NCI-H1694 (cell line): ENCODE results near the gene LRIG1.

ENCODE experiments used
- DNase-seq: peaks from one replicate; lab custom pipeline; 2025; lab: John Stamatoyannopoulos, UW

The LRIG1 gene

GRCh38 chr3:66443118-66443803 is 57.6 kb downstream of the LRIG1 start:
- no peak for DNase-seq

- DNase-seq = no peak
Measured at GRCh38 chr3:66442254-66443117, 58.3 kb downstream of the LRIG1 start.

- DNase-seq = no peak
Measured at GRCh38 chr3:66441692-66442091, 59.1 kb downstream of the LRIG1 start.

DNA sequence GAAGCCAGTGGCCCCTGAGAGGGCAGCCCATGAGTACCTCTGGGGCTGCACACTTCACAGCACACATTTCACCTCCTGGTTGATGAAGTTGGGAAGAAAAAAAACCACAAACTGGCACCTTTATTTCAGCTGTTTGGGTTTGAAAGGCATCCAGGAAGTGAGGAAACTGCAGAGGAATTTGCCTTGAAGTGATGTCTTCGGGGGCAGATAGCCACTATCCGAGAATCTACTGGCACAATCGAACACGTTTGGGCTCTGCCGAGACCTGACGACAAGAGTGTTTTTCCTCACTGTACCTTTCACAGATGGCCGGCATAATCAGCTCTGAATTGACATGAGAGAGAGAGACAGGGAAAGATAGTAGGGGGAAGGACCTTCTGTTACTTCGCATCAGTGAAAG is 59.7 kb downstream of the LRIG1 start:
- no peak for DNase-seq

GRCh38 chr3:66439666-66440344 is 61.0 kb downstream of the LRIG1 start:
- no peak for DNase-seq

- no peak for DNase-seq
Measured at GRCh38 chr3:66438046-66438445, 62.8 kb downstream of the LRIG1 start.

- no peak for DNase-seq
Measured at GRCh38 chr3:66437341-66437929, 63.4 kb downstream of the LRIG1 start.

- DNase-seq = no peak
Measured at GRCh38 chr3:66435989-66436388, 64.8 kb downstream of the LRIG1 start.

DNA sequence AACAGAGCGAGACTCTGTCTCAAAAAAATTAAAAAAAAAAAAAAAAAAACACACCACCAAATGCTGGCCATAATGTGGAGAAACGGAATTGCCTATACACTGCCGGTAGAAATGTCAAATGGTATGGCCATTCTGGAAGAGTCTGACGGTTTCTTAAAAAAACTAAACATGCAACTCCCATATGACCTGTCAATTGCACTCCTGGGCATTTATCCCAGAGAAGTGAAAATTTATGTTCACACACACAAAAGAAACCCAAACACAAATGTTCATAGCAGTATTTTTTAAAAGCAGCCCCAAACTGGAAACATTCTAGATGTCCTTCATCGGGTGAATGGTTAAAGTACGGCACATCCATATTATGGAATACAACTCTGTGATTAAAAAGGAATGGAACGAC is 66.1 kb downstream of the LRIG1 start:
- DNase-seq = no peak

GRCh38 chr3:66433522-66433782 is 67.4 kb downstream of the LRIG1 start:
- DNase-seq = no peak

- no peak for DNase-seq
Measured at GRCh38 chr3:66432767-66433521, 67.9 kb downstream of the LRIG1 start.

DNA sequence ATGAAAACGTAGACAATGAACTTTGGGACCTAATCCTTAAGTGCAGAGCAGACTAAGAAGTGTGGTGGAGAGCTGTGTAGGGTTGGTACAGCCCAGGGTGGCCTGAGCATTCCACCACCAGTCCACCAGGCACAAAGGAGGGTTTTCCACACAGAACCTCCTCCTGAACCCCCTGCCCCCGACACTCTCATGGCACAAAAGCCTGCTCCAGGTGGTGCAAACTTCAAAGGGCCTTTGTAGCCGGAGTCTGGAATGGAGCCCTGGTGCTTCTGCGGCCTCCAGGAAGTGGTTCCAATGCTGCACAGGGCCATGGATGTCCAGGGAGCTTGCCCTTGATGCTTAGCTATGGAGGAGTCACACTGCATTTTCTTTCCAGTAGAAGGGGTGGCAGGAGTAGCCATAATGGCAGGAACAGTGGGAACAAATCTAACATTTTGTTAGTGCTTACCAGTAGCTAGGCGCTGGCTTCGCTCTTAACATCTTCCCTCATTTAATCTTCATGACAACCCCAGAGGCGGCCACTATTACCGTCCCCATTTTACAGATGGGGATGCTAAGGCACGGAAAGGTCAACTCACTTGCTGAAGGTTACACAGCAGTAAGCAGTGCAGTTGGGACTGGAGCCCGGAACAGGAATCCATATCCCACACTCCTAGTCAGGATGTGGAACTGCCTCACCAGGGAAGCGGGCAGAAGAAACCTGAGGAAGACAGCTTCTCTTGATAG is 68.6 kb downstream of the LRIG1 start:
- no peak for DNase-seq

DNA sequence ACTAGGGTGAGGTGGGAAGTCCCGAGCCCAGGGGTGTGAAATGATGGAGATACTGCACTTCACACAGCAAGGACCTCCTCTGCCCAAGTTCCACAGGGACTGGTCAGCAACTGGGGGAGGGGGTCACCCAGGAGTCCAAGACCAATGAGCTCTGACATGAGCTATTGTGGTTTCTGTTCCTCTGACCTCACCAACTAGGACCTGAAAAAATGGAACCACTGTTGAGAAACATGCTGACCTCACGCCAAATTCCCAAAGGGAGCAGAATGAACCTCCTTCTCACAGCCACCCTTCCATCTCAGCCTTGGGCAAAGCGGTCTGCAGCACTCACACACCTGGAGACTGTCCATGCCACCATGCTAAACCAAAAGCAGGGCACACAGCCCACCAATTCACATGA is 69.3 kb downstream of the LRIG1 start:
- no peak for DNase-seq

DNA sequence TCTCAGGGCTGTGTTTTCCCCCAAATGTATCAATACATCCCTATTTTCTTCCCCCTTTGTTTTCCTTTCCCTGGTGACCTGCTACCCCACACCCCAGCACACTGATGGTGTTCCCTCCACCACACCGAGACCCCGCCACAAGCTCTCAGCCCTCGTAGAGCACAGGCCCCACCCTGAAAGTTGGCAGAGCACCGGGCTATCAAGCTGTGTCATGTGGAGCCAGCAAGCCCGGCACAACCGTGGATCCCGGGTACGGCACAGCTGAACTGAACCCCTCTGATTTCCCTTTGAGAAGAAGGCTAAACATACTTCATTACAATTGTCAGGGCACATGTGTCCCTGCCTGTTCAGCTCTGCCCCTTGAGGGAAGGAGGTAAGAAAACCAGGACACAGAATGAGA is 69.9 kb downstream of the LRIG1 start:
- DNase-seq = no peak

DNA sequence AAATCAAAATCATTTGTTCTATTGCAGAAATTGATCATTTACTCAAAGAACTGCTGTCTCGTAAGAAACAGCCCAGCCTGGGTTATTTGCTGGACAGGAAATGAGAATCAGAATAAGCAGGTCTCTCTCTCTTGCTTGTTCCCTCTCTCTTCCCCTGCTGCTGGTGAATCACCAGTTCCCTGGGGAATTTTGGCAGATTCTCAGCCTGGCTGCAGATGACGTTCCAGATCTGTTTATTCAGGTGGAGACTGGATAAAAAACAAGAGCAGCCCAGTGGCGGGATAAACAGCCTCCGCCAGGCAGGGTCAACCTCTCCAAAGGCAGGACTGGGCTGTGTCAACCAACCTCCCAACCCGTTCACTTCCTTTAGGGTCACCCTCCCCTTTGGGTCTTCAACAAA is 72.1 kb downstream of the LRIG1 start:
- peak; percentile 37 for DNase-seq

DNA sequence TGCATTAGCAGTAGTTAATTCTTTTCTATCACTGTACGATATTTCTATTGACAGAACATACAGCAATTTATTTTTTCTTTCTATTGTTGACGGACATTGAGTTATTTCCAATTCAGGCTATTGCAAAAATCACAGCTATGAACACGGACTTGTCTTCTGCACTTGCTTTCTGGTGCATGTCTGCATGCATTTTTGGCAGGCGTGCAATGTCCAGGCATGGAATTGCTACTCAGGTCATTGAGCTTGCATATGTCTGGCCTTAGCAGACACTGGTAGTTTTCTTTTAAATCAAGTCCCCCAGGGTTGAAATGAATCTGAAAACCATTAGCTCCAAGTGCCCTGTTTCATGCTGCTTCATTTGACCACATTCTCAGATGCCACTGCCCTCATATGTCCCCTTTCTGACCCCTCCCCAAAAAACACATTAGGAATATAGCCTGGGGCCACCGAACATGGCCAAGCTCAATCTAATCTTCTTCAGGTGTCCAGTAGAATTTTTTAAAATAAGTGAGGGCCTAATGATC is 72.8 kb downstream of the LRIG1 start:
- DNase-seq = no peak

GRCh38 chr3:66427352-66427751 is 73.5 kb downstream of the LRIG1 start:
- no peak for DNase-seq

DNA sequence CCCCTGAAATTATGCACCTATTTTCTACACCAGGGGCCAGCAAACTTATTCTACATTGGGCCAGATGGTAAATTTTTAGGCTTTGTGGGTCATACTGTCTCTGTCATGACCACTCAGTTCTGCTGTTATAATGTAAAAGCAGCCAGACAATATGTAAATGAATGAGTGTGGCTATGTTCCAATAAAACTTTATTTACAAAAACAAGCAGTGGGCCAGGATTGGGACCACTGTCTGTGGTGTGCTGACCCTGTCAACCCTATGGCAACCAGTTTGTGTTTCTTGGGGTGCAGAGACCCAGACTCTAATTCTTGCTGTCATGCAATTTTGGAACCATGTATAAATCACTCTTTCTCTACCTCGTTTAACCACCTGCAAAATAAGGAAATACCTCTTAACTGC is 74.7 kb downstream of the LRIG1 start:
- DNase-seq = no peak

DNA sequence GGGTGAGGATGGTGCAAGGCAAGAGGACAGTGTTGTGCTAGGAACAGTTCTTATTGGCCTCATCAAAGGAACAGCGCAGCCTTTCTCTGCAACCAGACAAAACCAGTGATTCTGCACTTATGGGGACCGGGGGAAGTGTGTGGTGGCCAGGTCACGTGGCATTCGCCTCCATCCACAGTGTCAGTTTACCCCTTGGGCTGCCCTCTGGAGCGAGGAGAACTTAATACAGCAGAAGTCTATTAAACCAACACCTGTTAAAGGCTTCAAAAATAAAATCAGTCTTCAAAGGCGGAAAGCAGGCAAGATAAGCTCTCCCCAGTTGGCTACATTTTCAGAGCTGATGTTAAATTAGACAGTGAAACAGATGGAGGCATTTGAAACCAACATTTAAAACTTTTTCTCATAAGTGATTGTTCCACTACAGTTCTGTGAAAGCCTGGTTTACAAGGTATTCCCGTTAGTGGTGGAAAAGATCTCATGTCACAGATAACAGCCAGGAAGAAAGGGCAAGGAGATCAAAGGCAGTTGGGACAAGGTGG is 75.2 kb downstream of the LRIG1 start:
- no peak for DNase-seq

DNA sequence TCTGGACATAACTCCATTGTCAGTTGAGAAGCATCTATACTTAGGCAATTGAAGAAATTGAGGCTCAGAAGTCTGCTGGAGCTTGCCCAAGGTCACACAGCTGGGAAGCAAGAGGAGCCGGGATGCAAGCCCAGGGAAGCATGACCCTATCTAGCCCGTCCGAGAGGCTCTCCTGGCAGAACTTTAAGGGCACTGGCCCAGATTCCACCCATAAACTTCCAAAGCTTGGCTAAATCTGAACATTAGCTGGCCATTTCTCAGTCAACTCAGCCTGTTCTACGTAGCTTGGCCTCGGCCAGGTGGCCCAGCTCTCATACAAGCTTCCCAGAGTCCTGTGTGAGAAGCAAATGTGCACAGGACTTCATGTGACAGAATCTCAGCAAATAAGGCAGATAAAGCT is 75.8 kb downstream of the LRIG1 start:
- DNase-seq = no peak

DNA sequence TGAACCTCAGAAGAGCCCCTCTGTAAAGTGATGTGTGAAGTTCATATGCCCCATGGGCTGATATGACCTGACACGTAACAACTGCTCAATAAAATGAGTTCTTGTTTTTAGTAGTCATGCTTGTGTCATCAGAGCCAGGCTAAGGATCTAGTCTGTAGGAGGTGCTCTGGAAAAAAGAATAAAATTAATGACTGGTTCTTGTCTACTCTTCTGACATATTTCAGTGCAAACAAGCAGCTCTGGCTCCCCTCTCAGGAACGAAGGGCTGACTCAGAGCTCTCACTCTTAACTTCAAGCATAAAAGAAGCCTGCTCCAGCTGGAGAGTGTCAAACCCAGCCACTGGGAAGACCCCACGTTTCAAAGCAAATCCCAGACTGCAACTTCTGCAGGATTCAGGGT is 77.0 kb downstream of the LRIG1 start:
- DNase-seq = no peak
